Measurements from ENCODE around the gene UBE2E2.

Gene UBE2E2

GRCh38 chr3:23566499-23566898, 363.4 kb downstream of the UBE2E2 start:
- TF ChIP-seq, protein P1, sequence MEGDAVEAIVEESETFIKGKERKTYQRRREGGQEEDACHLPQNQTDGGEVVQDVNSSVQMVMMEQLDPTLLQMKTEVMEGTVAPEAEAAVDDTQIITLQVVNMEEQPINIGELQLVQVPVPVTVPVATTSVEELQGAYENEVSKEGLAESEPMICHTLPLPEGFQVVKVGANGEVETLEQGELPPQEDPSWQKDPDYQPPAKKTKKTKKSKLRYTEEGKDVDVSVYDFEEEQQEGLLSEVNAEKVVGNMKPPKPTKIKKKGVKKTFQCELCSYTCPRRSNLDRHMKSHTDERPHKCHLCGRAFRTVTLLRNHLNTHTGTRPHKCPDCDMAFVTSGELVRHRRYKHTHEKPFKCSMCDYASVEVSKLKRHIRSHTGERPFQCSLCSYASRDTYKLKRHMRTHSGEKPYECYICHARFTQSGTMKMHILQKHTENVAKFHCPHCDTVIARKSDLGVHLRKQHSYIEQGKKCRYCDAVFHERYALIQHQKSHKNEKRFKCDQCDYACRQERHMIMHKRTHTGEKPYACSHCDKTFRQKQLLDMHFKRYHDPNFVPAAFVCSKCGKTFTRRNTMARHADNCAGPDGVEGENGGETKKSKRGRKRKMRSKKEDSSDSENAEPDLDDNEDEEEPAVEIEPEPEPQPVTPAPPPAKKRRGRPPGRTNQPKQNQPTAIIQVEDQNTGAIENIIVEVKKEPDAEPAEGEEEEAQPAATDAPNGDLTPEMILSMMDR (IDR thresholded peaks at IDR 0.05; ENCODE audit: insufficient read depth, low read depth, low read length, missing control alignments), result no peak
- H3K4me3 ChIP-seq (ENCODE audit: low read length), result no peak overlapping the region
- DNase-seq (ENCODE audit: low read depth), result no peak

DNA sequence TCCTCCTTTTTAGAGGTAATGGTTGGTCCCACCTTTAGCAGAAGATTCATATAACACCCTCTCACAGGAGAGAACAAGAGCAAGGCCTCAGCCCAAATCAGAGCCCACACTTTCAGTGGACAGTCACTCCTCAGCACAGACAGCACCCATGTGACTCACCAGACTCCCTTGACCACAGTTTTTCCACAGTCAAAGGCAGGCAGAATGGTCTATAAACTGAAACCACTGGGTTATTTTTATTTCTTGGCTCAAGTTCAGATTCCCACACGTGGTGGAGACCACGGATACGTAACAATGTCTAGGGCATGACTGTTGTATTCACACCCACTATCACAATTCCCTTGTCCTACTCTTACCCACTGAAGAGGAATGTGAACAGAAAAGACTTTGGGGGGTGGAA, 364.8 kb downstream of the UBE2E2 start:
- DNase-seq (ENCODE audit: low read depth), result peak; percentile 83
- TF ChIP-seq, protein P1 (IDR thresholded peaks at IDR 0.05; ENCODE audit: insufficient read depth, low read depth, low read length, missing control alignments), result no peak
- no peak overlapping the region for H3K4me3 ChIP-seq (ENCODE audit: low read length)

DNA sequence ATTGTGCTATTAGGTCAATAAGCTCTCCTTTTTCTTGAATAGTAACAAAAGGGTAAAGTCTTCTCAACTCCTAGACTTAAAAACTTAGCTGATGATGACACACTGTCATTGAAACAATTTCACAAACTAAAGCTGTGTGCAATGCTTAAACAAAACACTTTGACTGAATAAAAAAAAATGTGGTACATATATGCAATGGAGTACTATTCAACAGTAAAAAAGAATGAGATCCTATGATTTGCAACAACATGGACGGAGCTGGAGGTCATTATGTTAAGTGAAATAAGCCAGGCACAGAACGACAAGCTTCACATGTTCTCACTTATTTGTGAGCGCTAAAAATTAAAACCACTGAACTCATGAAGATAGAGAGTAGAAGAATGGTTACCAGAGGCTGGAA, 370.7 kb downstream of the UBE2E2 start:
- TF ChIP-seq, protein P1 (IDR thresholded peaks at IDR 0.05; ENCODE audit: insufficient read depth, low read depth, low read length, missing control alignments), result no peak
- no peak for DNase-seq (ENCODE audit: low read depth)
- no peak overlapping the region for H3K4me3 ChIP-seq (ENCODE audit: low read length)

DNA sequence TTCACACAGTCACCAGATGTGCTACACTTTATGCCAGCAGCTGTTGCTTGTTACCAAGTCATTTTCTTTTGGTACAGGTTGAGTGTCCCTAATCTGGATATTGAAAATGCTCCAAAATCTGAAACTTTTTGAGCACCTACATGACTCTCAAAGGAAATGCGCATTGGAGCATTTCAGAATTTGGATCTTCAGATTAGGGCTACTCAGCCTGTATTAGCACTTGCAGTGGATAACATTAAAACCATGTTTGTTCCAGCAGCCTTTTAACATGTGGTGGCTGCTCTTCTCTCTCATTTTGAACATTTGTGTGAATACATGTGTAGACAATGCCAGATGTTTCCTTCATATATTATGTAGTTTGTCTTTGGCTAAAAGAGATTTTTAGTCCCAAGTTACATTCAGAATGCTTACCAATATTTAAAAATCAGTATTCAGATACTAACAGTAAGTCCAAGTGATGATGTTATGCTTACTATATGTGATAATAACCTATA, 371.7 kb downstream of the UBE2E2 start:
- no peak for DNase-seq (ENCODE audit: low read depth)
- no peak overlapping the region for H3K4me3 ChIP-seq (ENCODE audit: low read length)
- TF ChIP-seq, protein P1 (IDR thresholded peaks at IDR 0.05; ENCODE audit: insufficient read depth, low read depth, low read length, missing control alignments), result no peak

DNA sequence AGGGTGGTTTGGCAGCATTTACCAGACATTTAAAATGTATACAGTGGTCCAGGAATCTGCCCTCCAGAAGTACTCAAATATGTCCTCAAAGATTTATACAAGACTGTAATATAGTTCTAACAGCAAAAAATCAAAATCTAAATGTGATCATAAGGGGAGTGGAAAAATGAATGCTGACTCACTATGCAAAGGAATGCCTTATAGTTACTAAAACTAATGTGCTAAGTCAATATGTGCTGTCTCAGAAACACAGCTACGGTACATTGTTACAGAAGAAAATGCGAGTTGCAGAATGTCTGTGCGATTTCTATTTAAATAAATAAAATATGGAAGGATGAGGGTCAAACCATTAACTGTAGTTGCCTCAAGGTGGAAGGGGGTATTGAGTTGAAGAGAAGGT, 372.6 kb downstream of the UBE2E2 start:
- no peak overlapping the region for H3K4me3 ChIP-seq (ENCODE audit: low read length)
- TF ChIP-seq, protein P1 (IDR thresholded peaks at IDR 0.05; ENCODE audit: insufficient read depth, low read depth, low read length, missing control alignments), result no peak
- DNase-seq (ENCODE audit: low read depth), result peak; percentile 53

- TF ChIP-seq, protein P1 (IDR thresholded peaks at IDR 0.05; ENCODE audit: insufficient read depth, low read depth, low read length, missing control alignments), result no peak
- no peak overlapping the region for H3K4me3 ChIP-seq (ENCODE audit: low read length)
- DNase-seq (ENCODE audit: low read depth), result peak; percentile 58
These were observed 373.3 kb downstream of the UBE2E2 start for GRCh38 chr3:23576379-23576959.

DNA sequence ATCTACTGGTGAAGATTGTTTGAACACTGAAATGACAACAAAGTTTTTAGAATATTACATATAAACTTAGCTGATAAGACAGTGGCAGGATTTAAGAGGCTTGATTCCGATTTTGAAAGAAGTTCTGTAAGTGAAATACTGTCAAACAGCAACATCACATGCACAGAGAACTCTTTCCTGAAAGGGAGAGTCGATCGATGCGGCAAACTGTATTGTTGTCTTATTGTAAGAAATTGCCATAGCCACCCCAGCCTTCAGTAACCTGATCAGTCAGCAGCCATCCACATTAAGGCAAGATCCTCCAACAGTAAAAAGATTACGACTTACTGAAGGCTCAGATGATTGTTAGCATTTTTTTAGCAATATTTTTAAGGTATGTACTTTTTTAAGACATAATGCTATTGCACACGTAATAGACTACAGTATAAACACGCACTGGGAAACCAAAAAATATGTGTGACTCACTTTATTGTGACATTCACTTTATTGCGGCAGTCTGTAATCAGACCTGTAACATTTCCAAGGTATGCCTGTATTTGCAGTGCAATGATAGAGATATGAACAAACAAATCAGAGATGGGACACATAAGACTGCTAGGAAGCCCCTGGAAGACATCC, 377.1 kb downstream of the UBE2E2 start:
- peak; percentile 84 for DNase-seq (ENCODE audit: low read depth)
- H3K4me3 ChIP-seq (ENCODE audit: low read length), result no peak overlapping the region
- TF ChIP-seq, protein P1 (IDR thresholded peaks at IDR 0.05; ENCODE audit: insufficient read depth, low read depth, low read length, missing control alignments), result no peak
